Measurements from ENCODE around the gene BCAS3.
"Not testable (repeated sequence)": the region's sequence is repeated elsewhere in the genome, so short reads cannot be mapped to it uniquely, and the experiment has no call there.

Gene BCAS3

GRCh38 chr17:60748204-60748603 is 70.6 kb downstream of the BCAS3 start:
- no peak for DNase-seq

- no peak for DNase-seq
Measured at GRCh38 chr17:60749050-60749449, 71.4 kb downstream of the BCAS3 start.

GRCh38 chr17:60749708-60750107 is 72.1 kb downstream of the BCAS3 start:
- DNase-seq = no peak

GRCh38 chr17:60750640-60751039 is 73.0 kb downstream of the BCAS3 start:
- no peak for DNase-seq

GRCh38 chr17:60751884-60752283 is 74.2 kb downstream of the BCAS3 start:
- no peak for DNase-seq

GRCh38 chr17:60752873-60753577 is 75.4 kb downstream of the BCAS3 start:
- DNase-seq = no peak

- DNase-seq = no peak
Measured at GRCh38 chr17:60754057-60754604, 76.5 kb downstream of the BCAS3 start.

GRCh38 chr17:60756798-60757197 is 79.1 kb downstream of the BCAS3 start:
- not testable (repeated sequence) for DNase-seq

- no peak for DNase-seq
Measured at GRCh38 chr17:60757437-60757836, 79.8 kb downstream of the BCAS3 start.

- DNase-seq = no peak
Measured at GRCh38 chr17:60759756-60760155, 82.1 kb downstream of the BCAS3 start.

- DNase-seq = not testable (repeated sequence)
Measured at GRCh38 chr17:60761301-60761700, 83.7 kb downstream of the BCAS3 start.

GRCh38 chr17:60766778-60767190 is 89.1 kb downstream of the BCAS3 start:
- DNase-seq = no peak

GRCh38 chr17:60767744-60768308 is 90.2 kb downstream of the BCAS3 start:
- no peak for DNase-seq

- DNase-seq = no peak
Measured at GRCh38 chr17:60769327-60769726, 91.7 kb downstream of the BCAS3 start.

- no peak for DNase-seq
Measured at GRCh38 chr17:60770946-60771422, 93.3 kb downstream of the BCAS3 start.

- DNase-seq = not testable (repeated sequence)
Measured at GRCh38 chr17:60771621-60772020, 94.0 kb downstream of the BCAS3 start.

- DNase-seq = no peak
Measured at GRCh38 chr17:60773552-60773951, 95.9 kb downstream of the BCAS3 start.

- no peak for DNase-seq
Measured at GRCh38 chr17:60781880-60782412, 104.3 kb downstream of the BCAS3 start.

GRCh38 chr17:60782742-60783141 is 105.1 kb downstream of the BCAS3 start:
- DNase-seq = no peak

GRCh38 chr17:60790205-60790604 is 112.6 kb downstream of the BCAS3 start:
- DNase-seq = no peak

GRCh38 chr17:60792250-60792898 is 114.7 kb downstream of the BCAS3 start:
- DNase-seq = no peak

GRCh38 chr17:60798576-60798975 is 120.9 kb downstream of the BCAS3 start:
- no peak for DNase-seq

- no peak for DNase-seq
Measured at GRCh38 chr17:60802377-60802776, 124.7 kb downstream of the BCAS3 start.

- DNase-seq = no peak
Measured at GRCh38 chr17:60803059-60803458, 125.4 kb downstream of the BCAS3 start.
